ENCODE results near the gene CYP4Z1. TPM values are rescaled to one million over a fixed set of nuclear protein-coding genes. Genes with fewer than 3 reads are reported as not detected.

CYP4Z1 gene, protein sequence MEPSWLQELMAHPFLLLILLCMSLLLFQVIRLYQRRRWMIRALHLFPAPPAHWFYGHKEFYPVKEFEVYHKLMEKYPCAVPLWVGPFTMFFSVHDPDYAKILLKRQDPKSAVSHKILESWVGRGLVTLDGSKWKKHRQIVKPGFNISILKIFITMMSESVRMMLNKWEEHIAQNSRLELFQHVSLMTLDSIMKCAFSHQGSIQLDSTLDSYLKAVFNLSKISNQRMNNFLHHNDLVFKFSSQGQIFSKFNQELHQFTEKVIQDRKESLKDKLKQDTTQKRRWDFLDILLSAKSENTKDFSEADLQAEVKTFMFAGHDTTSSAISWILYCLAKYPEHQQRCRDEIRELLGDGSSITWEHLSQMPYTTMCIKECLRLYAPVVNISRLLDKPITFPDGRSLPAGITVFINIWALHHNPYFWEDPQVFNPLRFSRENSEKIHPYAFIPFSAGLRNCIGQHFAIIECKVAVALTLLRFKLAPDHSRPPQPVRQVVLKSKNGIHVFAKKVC
- total RNA-seq = 1 to 10 TPM in 3 of 4 donors, under 1 TPM in 1; 0.39 to 1.7 (median 1.4) TPM

DNA sequence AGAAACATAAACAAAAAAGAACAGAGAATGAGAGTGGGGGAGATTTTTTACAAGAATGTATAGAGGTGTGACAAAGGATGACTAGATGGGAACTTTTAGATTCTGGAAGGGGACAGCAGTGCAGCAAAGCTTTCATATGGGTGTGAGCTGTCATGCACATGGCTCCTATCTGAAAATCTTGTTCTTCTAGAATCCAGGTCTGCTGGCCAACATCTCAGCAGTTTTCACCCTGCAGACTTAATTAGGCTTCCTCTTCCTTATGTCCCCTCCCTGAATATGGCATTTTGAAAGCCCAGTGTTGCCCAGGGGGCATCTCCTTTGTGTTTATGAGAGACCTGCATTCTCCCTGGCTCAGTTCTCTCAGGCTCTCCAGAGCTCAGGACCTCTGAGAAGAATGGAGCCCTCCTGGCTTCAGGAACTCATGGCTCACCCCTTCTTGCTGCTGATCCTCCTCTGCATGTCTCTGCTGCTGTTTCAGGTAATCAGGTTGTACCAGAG is at the start of gene CYP4Z1:
TSS of gene CYP4Z1 (plus strand) at position 135 of the 498 bp plus-strand sequence. CDS start at position 395, 260 bp downstream.
- TF ChIP-seq, protein P1, sequence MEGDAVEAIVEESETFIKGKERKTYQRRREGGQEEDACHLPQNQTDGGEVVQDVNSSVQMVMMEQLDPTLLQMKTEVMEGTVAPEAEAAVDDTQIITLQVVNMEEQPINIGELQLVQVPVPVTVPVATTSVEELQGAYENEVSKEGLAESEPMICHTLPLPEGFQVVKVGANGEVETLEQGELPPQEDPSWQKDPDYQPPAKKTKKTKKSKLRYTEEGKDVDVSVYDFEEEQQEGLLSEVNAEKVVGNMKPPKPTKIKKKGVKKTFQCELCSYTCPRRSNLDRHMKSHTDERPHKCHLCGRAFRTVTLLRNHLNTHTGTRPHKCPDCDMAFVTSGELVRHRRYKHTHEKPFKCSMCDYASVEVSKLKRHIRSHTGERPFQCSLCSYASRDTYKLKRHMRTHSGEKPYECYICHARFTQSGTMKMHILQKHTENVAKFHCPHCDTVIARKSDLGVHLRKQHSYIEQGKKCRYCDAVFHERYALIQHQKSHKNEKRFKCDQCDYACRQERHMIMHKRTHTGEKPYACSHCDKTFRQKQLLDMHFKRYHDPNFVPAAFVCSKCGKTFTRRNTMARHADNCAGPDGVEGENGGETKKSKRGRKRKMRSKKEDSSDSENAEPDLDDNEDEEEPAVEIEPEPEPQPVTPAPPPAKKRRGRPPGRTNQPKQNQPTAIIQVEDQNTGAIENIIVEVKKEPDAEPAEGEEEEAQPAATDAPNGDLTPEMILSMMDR (IDR thresholded peaks at IDR 0.05) = no peak
- TF ChIP-seq POLR2A (IDR thresholded peaks at IDR 0.05) = no peak
- no peak within 1 kb of the TSS for H3K4me3 ChIP-seq (replicated peaks in 1 of 3)
- no peaks in the 10 kb centered on the region for H3K36me3 ChIP-seq
- H3K9me3 ChIP-seq = no peaks in the 10 kb centered on the region
- H3K4me1 ChIP-seq = no peaks in the 10 kb centered on the region
- DNase-seq = no peak
- no peak within 1 kb of the TSS for H3K27ac ChIP-seq
- H3K27me3 ChIP-seq = no peaks in the 10 kb centered on the region
- intact Hi-C loops (cut with DNase I) = no loop called here

DNA sequence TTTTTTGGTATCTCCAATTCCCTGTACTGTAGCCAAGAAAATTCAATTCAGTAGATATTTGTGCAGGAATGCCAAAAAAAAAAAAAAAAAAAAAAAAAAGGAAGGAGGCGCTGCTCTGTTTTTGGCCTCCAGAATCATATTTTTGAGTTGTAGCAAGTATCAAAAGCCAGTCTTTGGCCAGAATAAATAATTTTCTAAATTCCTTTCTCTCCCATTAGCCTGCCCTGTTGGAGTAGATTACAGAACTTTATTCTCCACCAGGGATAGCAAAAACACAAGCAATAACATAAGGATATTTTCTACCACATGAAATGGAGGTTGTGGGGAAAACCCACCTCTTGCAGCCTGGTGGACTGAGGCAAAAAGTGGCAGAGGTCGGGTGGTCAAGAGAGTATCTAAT is 46.0 kb upstream of the CYP4Z1 start:
- H3K4me1 ChIP-seq = peaks cover 6 to 9% of the 10 kb centered on the region in 2 donors
- no peak for DNase-seq
- no peak overlapping the region for H3K4me3 ChIP-seq (replicated peaks in 1 of 3)
- H3K9me3 ChIP-seq = no peaks in the 10 kb centered on the region
- intact Hi-C loops (cut with DNase I) = no loop called here
- 55 to 84% methylated on average over 2 of the region's 2 CpGs for WGBS, 2 donors
- no peaks in the 10 kb centered on the region for H3K36me3 ChIP-seq
- H3K27ac ChIP-seq = peak overlapping the region in 1 of 3 donors; percentile 43
- H3K27me3 ChIP-seq = peaks cover 3% of the 10 kb centered on the region
- TF ChIP-seq, protein P1 (IDR thresholded peaks at IDR 0.05) = no peak
- TF ChIP-seq POLR2A (IDR thresholded peaks at IDR 0.05) = no peak

DNA sequence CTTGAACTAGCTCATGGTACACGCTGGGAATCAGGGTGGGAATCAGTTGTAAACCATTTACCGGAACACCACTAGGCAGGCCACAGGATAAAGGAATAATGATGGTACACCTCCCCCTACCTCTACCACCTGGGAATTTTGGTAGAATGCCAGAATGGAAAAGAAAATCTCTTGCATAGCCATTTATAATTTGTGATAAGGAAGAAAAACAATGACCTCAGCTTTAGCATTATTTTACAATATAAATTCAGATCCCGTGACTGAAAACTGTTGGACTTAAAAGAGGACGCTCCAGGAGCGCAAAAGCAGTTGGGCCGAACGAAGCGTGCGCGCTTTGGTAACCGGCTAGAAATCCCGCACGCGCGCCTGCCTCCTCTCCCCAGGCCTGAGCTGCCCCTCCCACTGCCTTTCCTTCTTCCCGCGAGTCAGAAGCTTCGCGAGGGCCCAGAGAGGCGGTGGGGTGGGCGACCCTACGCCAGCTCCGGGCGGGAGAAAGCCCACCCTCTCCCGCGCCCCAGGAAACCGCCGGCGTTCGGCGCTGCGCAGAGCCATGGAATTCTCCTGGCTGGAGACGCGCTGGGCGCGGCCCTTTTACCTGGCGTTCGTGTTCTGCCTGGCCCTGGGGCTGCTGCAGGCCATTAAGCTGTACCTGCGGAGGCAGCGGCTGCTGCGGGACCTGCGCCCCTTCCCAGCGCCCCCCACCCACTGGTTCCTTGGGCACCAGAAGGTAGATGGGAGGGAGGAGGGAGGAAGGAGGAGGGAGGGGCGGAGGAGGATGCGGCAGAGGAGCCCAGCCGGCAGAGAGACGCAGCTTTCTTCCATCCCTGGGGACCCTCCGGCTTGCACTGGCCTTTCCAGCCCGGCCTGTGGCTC is 43.5 kb upstream of the CYP4Z1 start, which contains the start of gene CYP4X1:
TSS of gene CYP4X1 (plus strand) at position 402 of the 873 bp plus-strand sequence. CDS start at position 551, 149 bp downstream.
- H3K9me3 ChIP-seq = no peaks in the 10 kb centered on the region
- H3K27ac ChIP-seq = peak within 1 kb of the TSS in 2 of 3 donors; percentile 44 to 75
- WGBS, 2 donors = 4 to 6% methylated on average over 37 to 46 of the region's 49 CpGs
- intact Hi-C loops (cut with DNase I) = no loop called here
- peaks cover 3% of the 10 kb centered on the region for H3K27me3 ChIP-seq
- no peaks in the 10 kb centered on the region for H3K36me3 ChIP-seq
- H3K4me1 ChIP-seq = peaks cover 6 to 9% of the 10 kb centered on the region in 2 donors
- H3K4me3 ChIP-seq (replicated peaks in 1 of 3) = peak within 1 kb of the TSS in 1 of 3 donors; percentile 23
- TF ChIP-seq, protein P1 (IDR thresholded peaks at IDR 0.05) = no peak
- no peak for TF ChIP-seq POLR2A (IDR thresholded peaks at IDR 0.05)
- DNase-seq = peak; percentile 4 to 11

DNA sequence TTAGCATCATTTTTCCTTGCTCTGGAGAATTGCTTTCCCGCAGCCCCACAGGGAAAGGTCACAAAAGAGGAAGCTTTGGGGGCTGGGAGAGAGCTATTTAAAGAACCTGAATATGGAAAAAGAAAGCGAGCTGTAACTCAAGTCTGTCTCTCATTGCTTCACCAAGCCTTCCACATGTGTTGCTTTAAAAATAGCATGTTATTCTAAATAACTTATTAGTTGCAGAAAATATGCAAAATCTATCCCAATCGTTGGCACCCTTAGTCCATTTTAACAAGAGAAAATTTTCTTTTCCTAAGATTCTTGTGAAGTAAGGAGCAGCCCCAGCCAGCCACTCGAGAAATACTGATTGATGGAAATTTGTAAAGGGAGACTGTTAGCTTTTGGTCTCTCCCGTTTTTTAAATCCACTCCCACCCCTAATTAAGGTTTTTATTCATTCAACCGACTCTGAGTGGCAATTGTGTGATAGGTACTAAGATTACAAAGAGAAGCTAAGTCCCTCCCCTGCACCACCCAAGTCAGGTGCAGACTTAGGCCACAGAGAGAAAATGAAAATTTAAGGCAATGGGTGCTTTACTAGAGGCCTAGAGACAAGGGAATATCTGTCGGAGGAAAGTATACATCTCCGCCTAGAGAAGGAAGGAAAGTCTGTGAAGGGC is 42.8 kb upstream of the CYP4Z1 start:
- Histone ChIP-seq H3K27me3 (peaks cover 3% of the 10 kb centered on the region), H3K4me3 (replicated peaks in 1 of 3) (no peak overlapping the region)
- WGBS, 2 donors = 37 to 41% methylated on average over 8 of the region's 8 CpGs

More for the DNA sequence above, 42.8 kb upstream of the CYP4Z1 start:
- intact Hi-C loops (cut with DNase I) = no loop called here
- Histone ChIP-seq H3K9me3 (no peaks in the 10 kb centered on the region), H3K4me1 (peaks cover 6 to 9% of the 10 kb centered on the region in 2 donors), H3K36me3 (no peaks in the 10 kb centered on the region), H3K27ac (peak overlapping the region in 2 of 3 donors; percentile 35 to 75)
- TF ChIP-seq, protein P1 (IDR thresholded peaks at IDR 0.05) = no peak
- no peak for TF ChIP-seq POLR2A (IDR thresholded peaks at IDR 0.05)
- DNase-seq = no peak
